CD8-positive, alpha-beta memory T cell (primary cell): ENCODE data around the gene KREMEN2. TPM values are rescaled to one million over a fixed set of nuclear protein-coding genes. Genes with fewer than 3 reads are reported as not detected.

Source experiments
- CTCF ChIA-PET: fragments of 350-600 bp; sonication (Branson Sonifier 250); formaldehyde crosslinking; loops from one replicate; lab custom pipeline; 2021; ENCODE audit warnings: antibody characterized with exemption; lab: Charles Lee
- POLR2A ChIA-PET: fragments of 350-600 bp; sonication (Branson Sonifier 250); formaldehyde crosslinking; loops from one replicate; lab custom pipeline; 2021; ENCODE audit warnings: antibody characterized with exemption; lab: Charles Lee
- DNase-seq, 5 donors: peaks; one replicate each; pipeline versions ENCODE4 v3.0.0 to v3.0.0-alpha.2; 2020 to 2022; ENCODE audit warnings: mixed read lengths in 1 of 5
- H3K27ac ChIP-seq: one replicate; pipeline ENCODE4 v1.7.0; 2013; ENCODE audit warnings: low read depth, mild to moderate bottlenecking, low read length, moderate library complexity
- H3K27me3 ChIP-seq: 2 replicates; pipeline ENCODE4 v1.7.0; 2013; ENCODE audit warnings: low read length, mild to moderate bottlenecking; ENCODE audit not compliant: insufficient read depth, poor library complexity, severe bottlenecking
- H3K36me3 ChIP-seq: 2 replicates; pipeline ENCODE4 v1.7.0; 2013; ENCODE audit warnings: mild to moderate bottlenecking, low read length, moderate library complexity; ENCODE audit not compliant: insufficient read depth
- H3K4me1 ChIP-seq: 2 replicates; pipeline ENCODE4 v1.7.0; 2013; ENCODE audit warnings: mild to moderate bottlenecking, low read length, moderate library complexity; ENCODE audit not compliant: insufficient read depth
- H3K4me3 ChIP-seq: 2 replicates; pipeline ENCODE4 v1.7.0; 2013; ENCODE audit warnings: mild to moderate bottlenecking, low read length
- H3K9me3 ChIP-seq: 2 replicates; pipeline ENCODE4 v1.7.0; 2013; ENCODE audit warnings: mild to moderate bottlenecking, low read length
- H3K27ac Mint-ChIP-seq, 8 donors: one replicate each; pipeline ENCODE4 v1.8.0; 2020 to 2021; ENCODE audit warnings: mixed read lengths in 8 of 8, mild to moderate bottlenecking in 6 of 8, inconsistent platforms in 3 of 8, moderate library complexity in 3 of 8
- H3K27me3 Mint-ChIP-seq, 2 donors: one replicate each; pipeline ENCODE4 v1.8.0; 2020 to 2021; ENCODE audit warnings: mixed read lengths in 2 of 2, mild to moderate bottlenecking in 1 of 2, moderate library complexity in 1 of 2
- H3K36me3 Mint-ChIP-seq, 3 donors: one replicate each; pipeline ENCODE4 v1.8.0; 2020 to 2021; ENCODE audit warnings: mixed read lengths in 3 of 3, inconsistent platforms in 1 of 3, mild to moderate bottlenecking in 1 of 3
- H3K4me1 Mint-ChIP-seq, 3 donors: one replicate each; pipeline ENCODE4 v1.8.0; 2020 to 2021; ENCODE audit warnings: mixed read lengths in 3 of 3, inconsistent platforms in 1 of 3, mild to moderate bottlenecking in 1 of 3
- H3K4me3 Mint-ChIP-seq, 7 donors: one replicate each; pipeline ENCODE4 v1.8.0; 2020 to 2021; ENCODE audit warnings: mixed read lengths in 7 of 7, mild to moderate bottlenecking in 6 of 7, moderate library complexity in 4 of 7, inconsistent platforms in 2 of 7
- H3K9me3 Mint-ChIP-seq, 5 donors: one replicate each; pipeline ENCODE4 v1.8.0; 2020 to 2022; ENCODE audit warnings: mixed read lengths in 5 of 5, mild to moderate bottlenecking in 3 of 5, moderate library complexity in 2 of 5, inconsistent platforms in 1 of 5
- polyA plus RNA-seq: library from polyadenylated mRNA; unstranded; fragments of 300-500 nt; fragmentation: Illumina TruSeq; gene quantifications from one replicate; pipeline ENCODE4 v1.2.3, GENCODE V29; 2021
- total RNA-seq, 2 experiments: library from RNA; stranded (reverse); gene quantifications; one replicate each; pipeline ENCODE4 v1.2.3, GENCODE V29; 2021

The KREMEN2 gene
- total and polyA plus RNA-seq, 3 experiments from 2014 or later, result not detected

GRCh38 chr16:3007957-3008689, 44.0 kb downstream of the KREMEN2 start:
- H3K27me3 ChIP-seq, result peaks cover 3% of the 10 kb centered on the region
- H3K27me3 Mint-ChIP-seq, result peaks cover 5 to 14% of the 10 kb centered on the region in 2 donors
- POLR2A ChIA-PET, result interaction anchor here (1.1 kb wide), 1 partner anchor 12 kb away, joined by 4 read pairs; the partner anchor contains the start of gene TNFRSF12A
- no peaks in the 10 kb centered on the region for H3K9me3 Mint-ChIP-seq
- H3K4me3 ChIP-seq, result peak overlapping the region; percentile 32
- H3K27ac ChIP-seq, result peak overlapping the region; percentile 60
- H3K4me3 Mint-ChIP-seq, result peak overlapping the region; percentile 69 to 85 (median 72)
- H3K36me3 ChIP-seq, result no peaks in the 10 kb centered on the region
- peaks cover 24 to 42% (median 28%) of the 10 kb centered on the region in 3 donors for H3K4me1 Mint-ChIP-seq
- CTCF ChIA-PET, result interaction anchor here (1.0 to 14.4 kb wide), 6 partner anchors 9 to 163 kb away, joined by 3 to 289 read pairs (median 4); partner anchors contain the start of genes HCFC1R1, THOC6, TNFRSF12A and ZNF213
- peak in 2 of 5 donors; percentile 24 to 27 for DNase-seq
- H3K4me1 ChIP-seq, result peaks cover 22% of the 10 kb centered on the region
- no peaks in the 10 kb centered on the region for H3K36me3 Mint-ChIP-seq
- H3K27ac Mint-ChIP-seq, result peak overlapping the region in 4 of 8 donors; percentile 43 to 63 (median 46)
- H3K9me3 ChIP-seq, result no peaks in the 10 kb centered on the region

DNA sequence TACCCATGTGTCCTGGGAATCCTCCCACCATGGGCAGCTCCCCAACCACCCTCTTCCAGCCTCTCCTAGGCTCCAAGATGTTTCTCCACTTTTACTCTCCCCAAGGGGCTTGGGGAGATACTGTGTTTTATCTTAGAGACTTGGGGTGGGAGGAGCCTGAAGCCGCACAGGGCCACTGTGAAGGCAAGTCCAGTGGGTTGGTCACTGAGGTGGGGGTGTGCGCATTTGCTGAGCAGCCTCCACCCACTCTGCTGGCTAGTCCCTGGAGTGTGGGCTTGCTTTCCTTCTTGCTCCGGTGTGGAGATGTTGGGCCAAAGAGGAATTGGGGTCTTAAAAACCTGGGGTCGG, 44.6 kb downstream of the KREMEN2 start:
- DNase-seq, result no peak
- Histone ChIP-seq H3K36me3 (no peaks in the 10 kb centered on the region), H3K27me3 (peaks cover 3% of the 10 kb centered on the region), H3K9me3 (no peaks in the 10 kb centered on the region), H3K27ac (peak overlapping the region; percentile 60), H3K4me1 (peaks cover 22% of the 10 kb centered on the region), H3K4me3 (peak overlapping the region; percentile 32)
- ChIA-PET POLR2A (interaction anchor here (0.6 kb wide), 1 partner anchor 23 kb away, joined by 3 read pairs; no protein-coding TSS in a partner anchor), CTCF (interaction anchor here (1.7 to 14.4 kb wide), 3 partner anchors 18 to 126 kb away, joined by 4 to 289 read pairs (median 7); partner anchors contain the start of genes HCFC1R1, THOC6, TNFRSF12A and ZNF213)
- Mint-ChIP-seq H3K36me3 (no peaks in the 10 kb centered on the region), H3K27me3 (peaks cover 5 to 14% of the 10 kb centered on the region in 2 donors), H3K27ac (peak overlapping the region in 2 of 8 donors; percentile 44 to 83), H3K9me3 (no peaks in the 10 kb centered on the region), H3K4me3 (peak overlapping the region in 2 of 7 donors; percentile 45 to 69), H3K4me1 (peaks cover 24 to 41% (median 28%) of the 10 kb centered on the region in 3 donors)

DNA sequence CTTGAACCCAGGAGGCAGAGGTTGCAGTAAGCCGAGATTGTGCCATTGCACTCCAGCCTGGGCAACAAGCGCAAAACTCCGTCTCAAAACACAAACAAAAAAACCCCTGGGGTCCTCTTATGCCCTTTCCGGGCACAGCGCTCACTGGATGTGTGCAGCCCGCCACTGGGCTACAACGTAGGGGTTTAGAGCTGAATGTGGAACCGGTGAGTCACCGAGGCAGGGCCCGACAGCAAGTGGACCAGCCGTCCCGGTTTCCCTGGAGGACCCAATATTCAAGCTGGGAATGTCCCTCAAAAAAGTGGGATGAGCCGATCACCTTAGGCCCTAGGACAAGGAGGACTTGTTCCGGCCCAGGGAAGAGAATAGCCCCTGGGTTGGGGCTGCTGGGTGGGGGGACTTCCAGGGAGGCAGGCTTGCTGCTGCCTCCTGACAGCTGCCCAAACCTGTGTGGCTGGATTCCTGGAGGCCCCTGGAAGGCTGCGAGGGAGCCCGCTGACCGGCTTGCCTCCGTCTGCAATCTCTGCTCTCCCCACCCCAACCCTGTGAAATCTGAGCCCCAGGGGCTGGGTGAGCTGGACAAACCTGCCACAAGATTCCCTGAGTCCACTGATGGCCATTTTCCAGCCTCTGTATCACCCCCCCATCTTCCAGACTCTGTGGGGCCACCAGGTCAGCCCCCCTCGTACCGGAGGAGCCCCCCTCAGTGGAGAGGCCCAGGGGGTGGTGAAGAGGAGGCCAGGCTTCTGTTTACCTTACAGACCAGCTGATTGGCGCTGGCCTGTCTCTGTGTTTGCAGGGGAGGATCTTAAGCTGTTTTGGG, 45.7 kb downstream of the KREMEN2 start:
- H3K27me3 ChIP-seq, result peaks cover 3% of the 10 kb centered on the region
- peaks cover 22% of the 10 kb centered on the region for H3K4me1 ChIP-seq
- DNase-seq, result no peak
- H3K9me3 ChIP-seq, result no peaks in the 10 kb centered on the region
- H3K4me1 Mint-ChIP-seq, result peaks cover 24 to 36% (median 24%) of the 10 kb centered on the region in 3 donors
- H3K4me3 ChIP-seq, result no peak overlapping the region
- H3K27me3 Mint-ChIP-seq, result peaks cover 4 to 18% of the 10 kb centered on the region in 2 donors
- H3K4me3 Mint-ChIP-seq, result no peak overlapping the region
- no peak overlapping the region for H3K27ac Mint-ChIP-seq
- H3K36me3 ChIP-seq, result no peaks in the 10 kb centered on the region
- POLR2A ChIA-PET, result interaction anchor here (0.6 kb wide), 1 partner anchor 18 kb away, joined by 7 read pairs; no protein-coding TSS in a partner anchor
- no peaks in the 10 kb centered on the region for H3K36me3 Mint-ChIP-seq
- no peaks in the 10 kb centered on the region for H3K9me3 Mint-ChIP-seq
- no peak overlapping the region for H3K27ac ChIP-seq
- CTCF ChIA-PET, result interaction anchor here (0.6 to 14.4 kb wide), 2 partner anchors 17 to 137 kb away, joined by 3 to 289 read pairs; partner anchors contain the start of genes HCFC1R1, THOC6 and TNFRSF12A

- Mint-ChIP-seq H3K4me1 (peaks cover 23 to 34% (median 24%) of the 10 kb centered on the region in 3 donors), H3K36me3 (no peaks in the 10 kb centered on the region), H3K4me3 (no peak overlapping the region), H3K27ac (no peak overlapping the region), H3K9me3 (no peaks in the 10 kb centered on the region), H3K27me3 (peaks cover 0 to 18% of the 10 kb centered on the region in 2 donors)
- Histone ChIP-seq H3K27ac (no peak overlapping the region), H3K27me3 (peaks cover 3% of the 10 kb centered on the region), H3K9me3 (no peaks in the 10 kb centered on the region), H3K36me3 (no peaks in the 10 kb centered on the region), H3K4me3 (no peak overlapping the region), H3K4me1 (peaks cover 22% of the 10 kb centered on the region)
- CTCF ChIA-PET, result interaction anchor here (0.6 to 14.4 kb wide), 3 partner anchors 16 to 137 kb away, joined by 3 to 289 read pairs (median 3); partner anchors contain the start of genes HCFC1R1, THOC6 and TNFRSF12A
- POLR2A ChIA-PET, result interaction anchor here (0.6 kb wide), 2 partner anchors 17 to 189 kb away, joined by 4 to 7 read pairs; no protein-coding TSS in a partner anchor
- DNase-seq, result no peak
Observed at GRCh38 chr16:3010510-3010909, 46.4 kb downstream of the KREMEN2 start.

DNA sequence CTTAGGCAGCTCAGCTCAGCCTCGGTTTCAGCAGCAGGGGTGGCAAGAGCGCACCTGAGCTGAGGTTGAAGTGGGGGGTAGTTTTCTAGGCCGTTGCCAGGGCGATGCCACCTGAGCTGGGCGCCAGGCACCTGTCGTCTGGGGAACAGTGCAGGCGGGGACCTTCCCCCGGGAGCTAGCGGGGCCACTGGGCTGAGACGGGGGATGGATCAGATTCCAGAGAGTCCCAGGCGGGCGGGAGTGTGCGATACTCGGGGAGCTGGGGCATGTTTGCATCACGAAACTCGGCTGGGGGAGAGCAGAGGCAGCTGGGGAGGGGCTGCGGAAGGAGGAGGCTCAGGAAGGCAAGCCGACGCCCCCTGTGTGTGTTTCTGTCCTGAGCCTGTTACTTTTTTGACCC, 48.2 kb downstream of the KREMEN2 start:
- DNase-seq, result no peak
- Histone ChIP-seq H3K27me3 (peaks cover 3% of the 10 kb centered on the region), H3K9me3 (no peaks in the 10 kb centered on the region), H3K36me3 (no peaks in the 10 kb centered on the region), H3K27ac (no peak overlapping the region), H3K4me3 (no peak overlapping the region), H3K4me1 (peaks cover 20% of the 10 kb centered on the region)
- Mint-ChIP-seq H3K27ac (no peak overlapping the region), H3K27me3 (peaks cover 0 to 16% of the 10 kb centered on the region in 2 donors), H3K36me3 (no peaks in the 10 kb centered on the region), H3K9me3 (no peaks in the 10 kb centered on the region), H3K4me1 (peaks cover 17 to 25% (median 17%) of the 10 kb centered on the region in 3 donors), H3K4me3 (peak overlapping the region in 1 of 7 donors; percentile 4)
- POLR2A ChIA-PET, result no interaction called here
- CTCF ChIA-PET, result interaction anchor here (0.8 to 14.4 kb wide), 3 partner anchors 8 to 46 kb away, joined by 3 to 289 read pairs (median 4); partner anchors contain the start of genes HCFC1R1, THOC6 and TNFRSF12A

GRCh38 chr16:3012828-3013420, 48.8 kb downstream of the KREMEN2 start, which contains the start of gene CLDN9:
Gene CLDN9, plus strand, starts transcription at chr16:3012923. Its CDS starts 440 bp downstream, at chr16:3013363.
- H3K27me3 ChIP-seq, result peaks cover 3% of the 10 kb centered on the region
- Mint-ChIP-seq H3K27me3 (peaks cover 0 to 16% of the 10 kb centered on the region in 2 donors), H3K9me3 (no peaks in the 10 kb centered on the region), H3K4me1 (peaks cover 10 to 19% (median 10%) of the 10 kb centered on the region in 3 donors), H3K36me3 (no peaks in the 10 kb centered on the region), H3K4me3 (peak within 1 kb of the TSS in 1 of 7 donors; percentile 4), H3K27ac (no peak within 1 kb of the TSS)
- H3K9me3 ChIP-seq, result no peaks in the 10 kb centered on the region
- no peak within 1 kb of the TSS for H3K4me3 ChIP-seq
- H3K4me1 ChIP-seq, result peaks cover 13% of the 10 kb centered on the region
- CTCF ChIA-PET, result interaction anchor here (0.8 to 14.4 kb wide), 2 partner anchors 14 to 46 kb away, joined by 3 to 289 read pairs; partner anchors contain the start of genes HCFC1R1, THOC6 and TNFRSF12A
- no peak within 1 kb of the TSS for H3K27ac ChIP-seq
- DNase-seq, result no peak
- H3K36me3 ChIP-seq, result no peaks in the 10 kb centered on the region
- POLR2A ChIA-PET, result no interaction called here

DNA sequence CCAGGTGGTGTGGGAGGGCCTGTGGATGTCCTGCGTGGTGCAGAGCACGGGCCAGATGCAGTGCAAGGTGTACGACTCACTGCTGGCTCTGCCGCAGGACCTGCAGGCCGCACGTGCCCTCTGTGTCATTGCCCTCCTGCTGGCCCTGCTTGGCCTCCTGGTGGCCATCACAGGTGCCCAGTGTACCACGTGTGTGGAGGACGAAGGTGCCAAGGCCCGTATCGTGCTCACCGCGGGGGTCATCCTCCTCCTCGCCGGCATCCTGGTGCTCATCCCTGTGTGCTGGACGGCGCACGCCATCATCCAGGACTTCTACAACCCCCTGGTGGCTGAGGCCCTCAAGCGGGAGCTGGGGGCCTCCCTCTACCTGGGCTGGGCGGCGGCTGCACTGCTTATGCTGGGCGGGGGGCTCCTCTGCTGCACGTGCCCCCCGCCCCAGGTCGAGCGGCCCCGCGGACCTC, 49.4 kb downstream of the KREMEN2 start:
- no peak overlapping the region for H3K27ac Mint-ChIP-seq
- H3K4me3 Mint-ChIP-seq, result no peak overlapping the region
- no peaks in the 10 kb centered on the region for H3K9me3 Mint-ChIP-seq
- H3K4me3 ChIP-seq, result no peak overlapping the region
- peaks cover 4 to 19% (median 4%) of the 10 kb centered on the region in 3 donors for H3K4me1 Mint-ChIP-seq
- H3K4me1 ChIP-seq, result peaks cover 13% of the 10 kb centered on the region
- no peak overlapping the region for H3K27ac ChIP-seq
- H3K27me3 Mint-ChIP-seq, result peaks cover 0 to 16% of the 10 kb centered on the region in 2 donors
- ChIA-PET POLR2A (no interaction called here), CTCF (interaction anchor here (1.2 to 14.4 kb wide), 4 partner anchors 10 to 18 kb away, joined by 3 to 289 read pairs (median 4); partner anchors contain the start of genes HCFC1R1, THOC6 and TNFRSF12A)
- H3K9me3 ChIP-seq, result no peaks in the 10 kb centered on the region
- peaks cover 3% of the 10 kb centered on the region for H3K27me3 ChIP-seq
- no peak for DNase-seq
- H3K36me3 Mint-ChIP-seq, result no peaks in the 10 kb centered on the region
- H3K36me3 ChIP-seq, result no peaks in the 10 kb centered on the region
